UCSD-AML1 (cell line): Measurements from ENCODE around the gene MECP2.
A peak's percentile ranks its signal among the peaks of the same experiment; 100 is the strongest.

Experiments
- DNase-seq: peaks from one replicate; lab custom pipeline; 2025; ENCODE audit not compliant: unreplicated experiment; lab: John Stamatoyannopoulos, UW

Gene MECP2

DNA sequence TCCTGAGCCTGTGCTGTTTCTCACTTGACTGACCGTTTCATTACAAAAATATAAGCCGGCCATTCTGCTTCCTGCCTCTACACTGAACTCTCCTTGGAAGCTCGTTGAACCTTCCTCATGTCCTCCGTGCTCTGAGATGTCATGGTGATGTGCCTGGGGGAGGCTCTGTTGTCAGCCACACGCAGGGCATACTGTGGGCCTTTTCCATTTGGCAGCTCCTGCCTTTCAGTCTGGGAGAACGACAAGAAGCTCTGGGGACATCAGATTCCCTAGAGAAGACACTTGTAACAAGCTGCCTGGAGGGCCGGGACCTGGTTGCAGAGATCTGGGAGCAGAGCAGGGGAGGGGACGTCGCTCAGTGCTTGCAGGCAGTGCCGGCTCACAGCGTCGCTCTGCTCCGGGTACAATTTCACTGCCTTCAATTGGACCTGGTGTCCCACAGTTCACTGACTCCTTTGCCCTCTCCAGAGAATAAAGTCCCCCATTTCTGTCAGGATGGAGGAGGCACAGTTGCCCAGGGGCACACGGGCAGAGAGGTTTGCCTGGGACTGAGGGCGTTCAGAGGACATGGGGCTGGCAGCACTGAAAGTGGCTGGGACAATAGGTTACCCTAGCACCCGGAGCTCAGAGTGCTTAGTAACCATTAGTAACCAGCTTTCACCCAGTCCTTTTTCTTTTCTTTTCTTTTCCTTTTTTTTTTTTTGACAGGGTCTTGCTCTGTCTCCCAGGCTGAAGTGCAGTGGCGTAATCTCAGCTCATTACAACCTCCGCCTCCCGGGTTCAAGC is 19.1 kb upstream of the MECP2 start:
- no peak for DNase-seq

DNA sequence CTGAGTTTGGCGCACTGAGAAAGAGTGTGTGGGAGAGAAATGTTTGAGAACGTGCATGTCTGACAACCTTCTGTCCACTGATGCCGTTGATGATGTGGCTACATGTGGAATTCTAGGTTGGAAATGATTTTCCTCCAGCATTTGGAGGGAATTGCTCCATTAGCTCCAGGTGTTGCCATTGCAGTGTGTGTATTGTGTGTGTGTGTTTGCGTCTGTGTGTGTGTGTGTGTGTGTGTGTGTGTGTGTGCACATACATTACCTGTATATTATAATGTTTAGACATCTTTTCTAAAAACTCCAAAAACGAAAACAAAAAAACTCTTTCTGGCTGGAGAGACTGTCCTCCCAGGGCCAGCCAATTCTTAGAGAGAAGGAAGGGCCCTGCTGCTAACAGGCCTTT is 18.2 kb upstream of the MECP2 start:
- no peak for DNase-seq

DNA sequence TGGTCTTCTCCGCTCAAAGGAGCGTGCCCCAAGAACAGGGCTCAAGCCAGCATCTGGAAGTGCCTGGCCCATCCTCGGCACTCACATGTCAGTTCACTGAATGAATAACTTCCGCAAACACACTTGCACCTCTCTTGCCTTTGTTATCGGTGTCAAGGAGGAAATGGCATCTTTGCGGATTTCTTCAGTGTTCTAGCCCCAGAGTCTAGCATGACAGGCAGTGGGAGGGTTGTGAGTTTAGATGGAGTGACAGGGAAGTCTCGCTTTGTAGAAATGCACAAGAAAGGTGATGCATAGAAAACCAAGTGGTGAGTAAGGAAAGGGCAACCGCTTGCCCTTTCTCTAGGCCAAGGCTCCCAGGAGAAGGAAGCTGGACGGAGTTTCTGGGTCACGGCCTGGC is 17.6 kb upstream of the MECP2 start:
- DNase-seq, result no peak

DNA sequence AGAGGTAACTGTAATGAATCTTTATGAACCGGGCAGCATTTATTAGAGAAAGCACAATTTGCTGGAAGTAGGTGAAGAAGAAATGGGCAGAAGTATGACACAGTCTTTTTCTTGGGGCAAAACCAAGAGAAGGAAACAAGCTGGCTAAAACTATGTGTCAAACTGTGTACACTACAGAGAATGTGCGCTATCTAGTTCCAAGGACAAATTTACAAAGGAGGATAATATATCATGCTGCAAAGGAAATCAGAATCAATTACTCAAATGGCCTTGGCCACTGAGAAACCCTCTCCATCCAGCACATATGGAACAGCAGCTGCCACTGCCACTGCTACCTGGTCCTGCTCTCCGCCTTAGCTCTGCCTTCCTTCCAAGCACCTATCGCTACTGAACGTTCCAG is 17.1 kb upstream of the MECP2 start:
- no peak for DNase-seq

DNA sequence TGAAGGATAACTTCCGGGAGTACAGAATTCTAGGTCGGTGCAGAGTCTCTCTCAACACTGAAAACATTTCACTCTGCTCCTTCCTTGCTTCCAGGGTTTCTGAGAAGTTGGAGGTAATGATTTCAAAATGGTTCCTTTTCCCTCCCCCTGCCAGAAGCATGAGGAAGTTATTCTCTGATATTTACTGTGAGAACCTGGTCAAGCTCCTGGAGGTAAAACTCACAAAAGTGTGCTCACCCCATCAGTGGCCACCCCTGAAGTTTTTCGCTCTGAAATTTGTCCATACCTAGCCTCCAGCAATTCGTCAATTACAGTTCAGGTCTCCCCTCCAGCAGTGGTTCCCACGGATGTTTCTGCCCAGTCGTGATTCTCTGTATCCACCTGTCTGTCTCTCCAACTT is 16.2 kb upstream of the MECP2 start:
- no peak for DNase-seq

DNA sequence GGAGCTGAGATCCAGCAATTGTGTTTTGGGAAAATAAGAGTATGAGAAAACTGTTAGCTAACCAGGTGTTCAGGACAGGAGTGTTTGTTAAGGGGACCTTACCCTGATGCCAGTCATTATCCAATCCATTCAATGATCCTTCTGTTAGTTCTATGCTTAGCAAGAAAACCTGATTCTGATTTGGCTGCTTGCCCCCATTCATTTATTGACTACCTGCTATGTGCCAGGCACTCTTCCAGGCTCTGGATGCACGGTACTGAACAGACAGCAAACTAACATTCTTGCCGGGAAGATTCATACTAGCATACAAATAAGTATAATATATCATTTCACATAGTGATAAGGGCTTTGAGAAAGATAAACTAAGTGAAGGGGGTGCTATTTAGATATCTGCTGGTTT is 1.0 kb upstream of the MECP2 start:
- DNase-seq, result no peak

GRCh38 chrX:154097003-154097588 is 421 bp downstream of the MECP2 start:
- DNase-seq, result peak; percentile 73

GRCh38 chrX:154096140-154097002 is 1.1 kb downstream of the MECP2 start:
- no peak for DNase-seq

- no peak for DNase-seq
Measured at GRCh38 chrX:154094833-154095232, 2.7 kb downstream of the MECP2 start.

DNA sequence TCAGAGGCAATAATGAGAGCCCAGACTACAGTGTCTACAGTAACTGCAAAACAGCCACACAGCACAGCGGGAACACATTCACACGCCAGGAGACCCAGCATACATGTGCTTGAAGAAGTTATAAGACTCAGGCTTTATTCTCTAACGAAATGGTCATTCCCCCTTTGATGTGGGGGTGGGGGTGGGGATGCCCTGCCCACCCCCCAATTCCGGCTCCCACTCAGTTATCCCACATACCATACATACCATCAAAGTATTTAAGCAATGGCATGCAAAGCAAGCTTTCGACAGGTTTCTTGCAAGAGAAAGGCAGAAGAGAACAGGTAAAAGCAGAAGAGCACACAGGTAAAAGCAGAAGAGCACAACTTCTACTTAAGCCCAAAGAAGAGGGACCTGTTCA is 3.6 kb downstream of the MECP2 start:
- DNase-seq, result no peak

- DNase-seq, result no peak
Measured at GRCh38 chrX:154092371-154092770, 5.1 kb downstream of the MECP2 start.

DNA sequence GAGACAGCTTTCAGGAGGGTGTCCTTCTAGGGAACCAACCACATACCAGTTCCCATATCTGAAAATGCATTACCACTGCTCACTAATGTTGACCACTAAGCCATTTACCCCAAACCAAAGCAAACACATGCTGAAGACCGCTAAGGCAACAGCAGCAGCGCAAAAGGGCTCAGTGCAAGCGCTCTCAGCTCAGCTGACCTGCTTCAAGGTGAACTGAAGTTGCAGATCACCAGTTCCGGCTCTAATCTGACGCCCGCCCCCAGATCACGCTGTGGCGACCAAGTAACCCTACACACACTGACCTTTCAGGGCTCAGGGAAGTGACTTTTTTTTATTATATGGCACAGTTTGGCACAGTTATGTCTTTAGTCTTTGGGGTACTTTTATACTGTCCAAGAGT is 5.8 kb downstream of the MECP2 start:
- no peak for DNase-seq

DNA sequence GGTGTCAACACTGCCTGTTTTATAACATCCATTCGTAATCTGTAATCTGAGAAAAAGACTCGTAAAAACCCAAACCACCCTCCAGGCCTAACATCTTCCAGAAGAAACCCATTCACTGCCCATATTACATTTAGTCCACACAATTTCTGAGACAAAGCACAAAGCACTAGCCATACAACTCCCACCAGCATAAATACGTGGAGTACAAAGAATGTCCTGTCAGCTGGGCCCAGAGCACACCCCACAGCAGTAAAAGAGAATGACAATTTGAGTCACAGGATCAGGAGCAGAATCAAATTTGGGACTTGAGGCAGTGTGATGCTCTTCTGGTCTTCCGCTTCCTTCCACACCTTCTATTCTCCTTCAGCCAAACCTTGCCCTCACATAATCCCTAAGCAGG is 6.8 kb downstream of the MECP2 start:
- no peak for DNase-seq

GRCh38 chrX:154084449-154085300 is 12.8 kb downstream of the MECP2 start:
- no peak for DNase-seq

DNA sequence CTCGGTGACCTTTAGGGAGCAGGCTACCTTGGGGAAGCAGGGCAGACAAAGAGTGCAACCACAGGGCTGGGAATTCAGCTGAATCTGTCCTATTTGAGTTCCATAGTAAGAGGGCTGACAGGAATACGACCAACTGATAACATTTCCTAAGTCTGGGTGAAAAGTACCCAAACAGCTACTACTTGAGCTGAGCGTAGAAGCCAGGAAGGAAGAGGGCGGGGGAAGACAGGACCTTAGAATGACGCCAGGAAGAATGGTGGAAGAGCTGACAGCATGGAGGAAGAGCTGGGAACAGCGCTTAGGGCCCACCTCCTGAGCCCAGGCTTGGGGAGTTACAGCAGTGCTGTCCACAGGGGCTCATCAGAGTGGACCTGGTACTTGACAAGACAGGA is 14.4 kb downstream of the MECP2 start:
- peak; percentile 37 for DNase-seq

GRCh38 chrX:154082396-154083125 is 15.0 kb downstream of the MECP2 start:
- no peak for DNase-seq

- DNase-seq, result no peak
Measured at GRCh38 chrX:154077101-154077500, 20.4 kb downstream of the MECP2 start.

- DNase-seq, result no peak
Measured at GRCh38 chrX:154074199-154074598, 23.3 kb downstream of the MECP2 start.

DNA sequence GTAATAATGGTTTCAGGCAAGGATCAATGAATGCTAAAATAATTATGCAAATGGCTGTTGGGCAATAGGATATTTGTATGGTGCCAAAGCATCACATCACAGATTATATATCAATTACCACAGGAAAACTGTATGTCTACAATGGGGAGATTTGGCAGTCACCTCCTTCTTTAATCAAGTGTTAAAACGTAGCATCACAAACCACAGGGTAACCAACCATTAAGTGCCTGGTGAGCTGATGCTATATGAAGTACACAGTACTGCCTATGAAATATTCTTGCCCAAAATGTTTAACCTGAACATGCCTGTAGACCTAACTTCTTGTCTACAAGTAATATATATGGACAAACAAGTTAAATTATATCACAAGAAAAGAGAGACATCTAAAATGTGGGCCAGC is 25.3 kb downstream of the MECP2 start:
- DNase-seq, result no peak

GRCh38 chrX:154068560-154068959 is 29.0 kb downstream of the MECP2 start:
- no peak for DNase-seq
